ENCODE measurements around the gene HOXA2.

DNA sequence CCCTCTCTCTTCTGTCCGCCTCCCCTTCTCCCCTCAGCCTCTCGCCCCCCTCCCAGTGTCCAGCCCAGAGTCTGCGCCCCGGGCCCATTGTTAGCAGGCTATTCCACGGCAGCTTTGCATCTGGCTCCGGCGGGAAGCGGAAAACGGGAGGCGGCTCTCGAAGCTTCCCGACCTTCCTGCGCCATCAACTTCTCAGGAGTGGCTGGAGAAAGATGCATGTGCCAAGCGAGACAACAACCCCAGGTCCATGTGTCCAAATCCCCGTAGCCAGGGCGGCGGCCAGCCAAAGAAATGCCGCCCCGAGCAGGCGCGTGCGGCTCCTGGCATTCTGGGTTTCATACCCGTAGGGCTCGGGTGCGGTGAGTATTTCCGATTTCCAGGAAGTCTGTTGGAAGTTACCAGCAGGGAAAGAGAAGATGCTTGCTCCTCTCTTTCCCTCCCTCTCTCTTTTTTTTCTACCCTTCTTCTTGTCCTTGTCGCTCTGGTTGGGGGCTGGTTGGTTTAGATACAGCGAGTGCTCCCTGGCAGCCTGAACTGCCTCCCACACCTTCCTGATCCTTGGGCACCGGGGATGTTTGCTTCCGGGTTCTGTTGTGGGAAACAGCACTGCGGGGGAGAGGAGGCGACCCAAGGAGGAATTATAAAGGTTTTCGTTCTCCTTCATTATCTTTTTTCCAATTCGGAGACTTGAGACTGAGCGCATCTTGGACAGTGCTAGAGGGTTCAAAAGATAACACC, 1.2 kb upstream of the HOXA2 start:
- TF ChIP-seq, protein P1, sequence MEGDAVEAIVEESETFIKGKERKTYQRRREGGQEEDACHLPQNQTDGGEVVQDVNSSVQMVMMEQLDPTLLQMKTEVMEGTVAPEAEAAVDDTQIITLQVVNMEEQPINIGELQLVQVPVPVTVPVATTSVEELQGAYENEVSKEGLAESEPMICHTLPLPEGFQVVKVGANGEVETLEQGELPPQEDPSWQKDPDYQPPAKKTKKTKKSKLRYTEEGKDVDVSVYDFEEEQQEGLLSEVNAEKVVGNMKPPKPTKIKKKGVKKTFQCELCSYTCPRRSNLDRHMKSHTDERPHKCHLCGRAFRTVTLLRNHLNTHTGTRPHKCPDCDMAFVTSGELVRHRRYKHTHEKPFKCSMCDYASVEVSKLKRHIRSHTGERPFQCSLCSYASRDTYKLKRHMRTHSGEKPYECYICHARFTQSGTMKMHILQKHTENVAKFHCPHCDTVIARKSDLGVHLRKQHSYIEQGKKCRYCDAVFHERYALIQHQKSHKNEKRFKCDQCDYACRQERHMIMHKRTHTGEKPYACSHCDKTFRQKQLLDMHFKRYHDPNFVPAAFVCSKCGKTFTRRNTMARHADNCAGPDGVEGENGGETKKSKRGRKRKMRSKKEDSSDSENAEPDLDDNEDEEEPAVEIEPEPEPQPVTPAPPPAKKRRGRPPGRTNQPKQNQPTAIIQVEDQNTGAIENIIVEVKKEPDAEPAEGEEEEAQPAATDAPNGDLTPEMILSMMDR (IDR thresholded peaks at IDR 0.05), result no peak
- TF ChIP-seq POLR2A (IDR thresholded peaks at IDR 0.05), result no peak
